Skin epidermis (tissue), 12 donors: ENCODE results near the gene DMXL1.
"Not testable (repeated sequence)": the region's sequence is repeated elsewhere in the genome, so short reads cannot be mapped to it uniquely, and the experiment has no call there.

ENCODE experiments used
- H3K27ac ChIP-seq, 21 experiments: fragments of 200-600 bp; sonication (generic) in 11 of 21; one replicate each; pipeline ENCODE4 v1.5.0; 2020; ENCODE audit warnings: mild to moderate bottlenecking in 3 of 21, inconsistent platforms in 2 of 21, moderate library complexity in 2 of 21
- H3K4me3 ChIP-seq, 7 experiments: fragments of 200-600 bp; sonication (generic) in 2 of 7; one replicate each; pipeline ENCODE4 v1.5.0; 2020; ENCODE audit warnings: inconsistent platforms in 2 of 7, mild to moderate bottlenecking in 2 of 7, moderate library complexity in 1 of 7

DMXL1 gene

DNA sequence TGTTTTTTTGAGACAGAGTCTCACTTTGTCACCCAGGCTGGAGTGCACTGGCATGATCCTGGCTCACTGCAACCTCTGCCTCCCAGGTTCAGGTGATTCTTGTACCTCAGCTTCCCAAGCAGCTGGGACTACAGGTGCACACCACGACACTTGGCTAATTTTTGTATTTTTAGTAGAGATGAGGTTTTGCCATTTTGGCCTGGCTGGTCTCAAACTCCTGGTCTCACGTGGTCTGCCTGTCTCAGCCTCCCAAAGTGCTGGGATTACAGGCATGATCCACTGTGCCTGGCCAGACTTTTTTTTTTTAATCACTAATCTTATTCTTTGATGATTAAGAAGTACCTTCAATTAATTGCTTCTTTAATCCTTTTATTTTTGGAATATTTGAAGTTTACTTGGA lies 114.6 kb downstream of the DMXL1 start:
- not testable (repeated sequence) for H3K27ac ChIP-seq, H3K4me3 ChIP-seq

DNA sequence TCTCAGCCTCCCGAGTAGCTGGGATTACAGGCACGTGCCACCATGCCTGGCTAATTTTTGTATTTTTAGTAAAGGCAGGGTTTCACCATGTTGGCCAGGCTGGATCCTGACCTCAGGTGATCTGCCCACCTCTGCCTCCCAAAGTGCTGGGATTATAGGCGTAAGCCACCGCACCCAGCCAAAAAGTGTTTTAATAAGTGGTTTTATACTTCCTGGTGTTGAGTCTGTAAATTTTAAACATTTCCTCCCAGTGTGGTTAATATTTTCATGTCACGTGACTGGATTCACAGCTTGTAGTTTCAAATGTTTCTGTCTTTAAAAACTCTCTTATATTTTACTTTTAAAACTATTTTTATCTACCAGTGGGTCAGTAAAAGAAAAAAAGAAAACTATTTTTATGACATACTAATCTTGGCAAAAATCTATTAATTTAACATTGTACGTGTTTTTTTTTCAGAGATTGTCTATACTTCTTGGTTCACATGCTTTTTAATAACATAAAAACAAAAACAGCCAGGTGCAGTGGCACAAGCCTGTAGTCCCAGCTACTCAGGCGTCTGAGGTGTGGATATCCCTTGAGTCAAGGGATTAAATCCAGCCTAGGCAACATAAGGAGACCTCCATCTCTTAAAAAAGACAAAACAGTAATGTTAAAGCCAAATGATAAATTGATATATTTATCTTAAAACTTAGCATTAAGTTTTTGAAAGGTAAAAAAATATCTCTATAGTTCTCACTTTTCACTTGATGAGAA lies 117.1 kb downstream of the DMXL1 start:
- Histone ChIP-seq H3K4me3 (no peak overlapping the region), H3K27ac (peak overlapping the region in 2 of 21 experiments; percentile 32 to 40)

DNA sequence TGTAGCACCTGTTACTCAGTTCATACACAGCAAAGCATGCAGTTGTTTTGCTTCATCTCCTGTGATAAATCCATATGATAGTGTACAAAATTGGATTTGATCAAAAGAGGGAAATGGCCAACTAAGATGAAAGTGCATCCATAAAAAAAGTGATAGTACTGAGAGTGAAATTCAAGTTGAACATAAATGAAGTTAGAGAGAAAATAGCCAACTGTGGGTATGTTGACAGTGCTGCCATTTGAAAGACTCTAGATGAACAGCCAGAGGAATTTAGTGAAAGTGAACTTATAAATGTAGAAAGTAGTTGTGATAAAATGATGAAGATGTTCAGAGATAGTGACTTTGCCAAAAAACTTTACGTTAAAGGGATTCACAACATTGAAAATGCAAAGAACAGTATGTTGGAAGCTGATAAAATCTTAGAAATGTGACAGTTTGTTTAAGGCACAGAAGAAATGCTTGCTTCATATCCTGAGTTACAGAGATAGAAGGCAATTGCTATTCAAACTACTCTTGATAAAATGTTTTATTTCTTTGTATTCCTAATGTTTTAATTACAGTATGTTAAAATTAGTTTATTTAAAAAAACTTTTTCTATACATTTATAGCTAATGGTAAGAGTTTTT lies 119.7 kb downstream of the DMXL1 start:
- Histone ChIP-seq H3K4me3 (no peak overlapping the region), H3K27ac (no peak overlapping the region)

DNA sequence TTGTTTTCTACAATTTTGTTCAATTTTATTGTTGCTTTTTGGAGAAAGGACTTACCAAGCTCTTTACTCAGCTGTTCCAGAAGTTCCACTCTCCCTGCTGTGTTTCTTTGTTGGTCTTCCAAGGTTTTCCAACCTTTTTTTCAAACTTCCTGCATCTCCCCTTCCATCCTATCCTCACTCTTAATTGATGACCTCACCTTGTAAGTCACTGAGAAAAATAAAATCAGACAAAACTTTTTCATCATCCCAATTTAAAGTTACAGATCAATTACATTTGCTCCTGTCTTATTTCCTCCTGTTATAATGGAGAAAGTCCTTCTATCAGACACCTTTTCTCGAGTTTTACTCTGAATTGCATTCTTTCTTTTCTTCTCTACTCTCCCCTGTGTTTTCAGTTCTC lies 121.1 kb downstream of the DMXL1 start:
- H3K4me3 ChIP-seq, result no peak overlapping the region
- H3K27ac ChIP-seq, result no peak overlapping the region

DNA sequence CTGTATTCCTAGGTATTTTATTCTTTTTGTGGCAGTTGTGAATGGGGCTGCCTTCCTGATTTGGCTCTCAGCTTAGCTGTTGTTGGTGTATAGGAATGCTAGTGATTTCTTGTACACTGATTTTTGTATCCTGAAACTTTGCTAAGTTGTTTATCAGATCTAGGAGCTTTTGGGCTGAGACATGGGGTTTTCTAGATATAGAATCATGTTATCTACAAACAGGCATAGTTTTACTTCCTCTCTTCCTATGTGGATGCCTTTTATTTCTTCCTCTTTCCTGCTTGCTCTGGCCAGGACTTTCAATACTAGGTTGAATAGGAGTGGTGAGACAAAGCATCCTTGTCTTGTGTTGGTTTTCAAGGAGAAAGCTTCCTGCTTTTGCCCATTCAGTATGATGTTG lies 129.9 kb downstream of the DMXL1 start:
- peak overlapping the region in 1 of 21 experiments; percentile 10 for H3K27ac ChIP-seq
- no peak overlapping the region for H3K4me3 ChIP-seq

DNA sequence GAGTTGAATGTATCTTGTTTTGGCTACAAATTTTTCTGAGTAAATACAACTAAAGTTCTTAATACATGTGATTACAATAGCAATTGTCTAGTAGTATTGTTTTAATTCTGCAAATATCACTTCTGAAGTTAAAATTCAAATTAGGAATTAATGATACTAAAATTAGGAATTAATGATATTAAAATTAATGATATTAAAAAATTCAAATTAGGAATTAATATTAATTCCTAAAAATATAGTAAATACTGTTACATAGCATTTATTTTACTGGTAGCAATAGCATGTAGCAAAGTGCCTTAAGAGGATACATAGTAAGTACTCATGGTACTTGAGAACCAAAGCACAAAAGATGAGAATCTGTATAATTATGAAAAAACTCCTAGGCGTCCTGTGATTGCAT lies 136.2 kb downstream of the DMXL1 start:
- no peak overlapping the region for H3K27ac ChIP-seq
- H3K4me3 ChIP-seq, result no peak overlapping the region

DNA sequence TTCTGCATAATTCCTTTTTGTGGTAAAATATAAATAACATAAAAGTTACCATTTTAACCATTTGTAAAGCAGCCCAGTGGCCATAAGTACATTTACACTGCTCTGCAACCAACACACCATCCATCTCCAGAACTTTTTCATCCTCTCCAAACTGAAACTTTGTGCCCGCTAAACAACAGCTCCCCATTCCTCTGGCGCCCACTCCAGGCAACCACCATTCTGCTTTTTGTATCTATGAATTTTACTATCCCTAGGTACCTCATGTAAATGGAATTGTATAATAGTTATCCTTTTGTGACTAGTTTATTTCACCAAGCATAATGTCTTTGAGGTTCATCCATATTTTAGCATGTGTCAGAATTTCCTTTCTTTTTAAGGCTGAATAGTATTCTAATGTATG lies 141.1 kb downstream of the DMXL1 start:
- Histone ChIP-seq H3K4me3 (no peak overlapping the region), H3K27ac (no peak overlapping the region)

DNA sequence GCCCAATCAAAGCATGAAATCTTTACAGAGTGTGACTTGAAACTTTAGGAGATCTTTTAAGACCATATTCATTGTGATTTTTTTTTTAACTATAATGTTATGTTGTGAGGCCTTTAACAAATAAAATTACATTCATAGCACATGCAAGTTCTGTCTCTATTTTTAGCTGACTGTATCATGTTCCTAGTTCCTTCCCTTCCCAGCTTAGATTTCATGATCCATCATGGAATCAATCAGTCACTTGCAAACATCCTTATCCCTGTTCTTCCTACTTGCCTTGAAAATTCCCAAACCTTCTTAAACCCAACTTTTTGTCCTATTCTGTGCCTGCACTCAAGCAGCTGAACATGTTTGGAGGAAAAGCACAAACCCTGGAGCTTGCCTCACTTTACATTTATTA lies 141.8 kb downstream of the DMXL1 start:
- no peak overlapping the region for H3K27ac ChIP-seq
- no peak overlapping the region for H3K4me3 ChIP-seq

DNA sequence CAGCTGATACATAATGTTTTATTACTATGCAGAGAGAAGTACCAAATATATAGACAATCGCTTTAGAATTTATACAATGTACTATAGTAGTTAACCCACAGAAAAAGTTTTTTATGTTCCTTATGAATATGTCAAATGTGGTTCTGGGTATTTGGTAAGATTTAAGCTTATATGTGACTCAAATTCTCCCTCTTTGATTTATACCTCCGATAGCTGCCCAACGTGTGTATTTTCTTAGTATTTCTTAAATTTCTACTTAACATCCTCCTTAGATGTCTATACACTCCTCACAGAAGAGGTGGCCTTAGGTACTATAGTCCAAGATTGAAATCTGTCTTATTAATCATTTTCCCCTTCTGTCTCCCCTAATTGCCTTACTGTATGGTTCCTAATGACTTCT lies 146.3 kb downstream of the DMXL1 start:
- H3K4me3 ChIP-seq, result no peak overlapping the region
- H3K27ac ChIP-seq, result no peak overlapping the region

DNA sequence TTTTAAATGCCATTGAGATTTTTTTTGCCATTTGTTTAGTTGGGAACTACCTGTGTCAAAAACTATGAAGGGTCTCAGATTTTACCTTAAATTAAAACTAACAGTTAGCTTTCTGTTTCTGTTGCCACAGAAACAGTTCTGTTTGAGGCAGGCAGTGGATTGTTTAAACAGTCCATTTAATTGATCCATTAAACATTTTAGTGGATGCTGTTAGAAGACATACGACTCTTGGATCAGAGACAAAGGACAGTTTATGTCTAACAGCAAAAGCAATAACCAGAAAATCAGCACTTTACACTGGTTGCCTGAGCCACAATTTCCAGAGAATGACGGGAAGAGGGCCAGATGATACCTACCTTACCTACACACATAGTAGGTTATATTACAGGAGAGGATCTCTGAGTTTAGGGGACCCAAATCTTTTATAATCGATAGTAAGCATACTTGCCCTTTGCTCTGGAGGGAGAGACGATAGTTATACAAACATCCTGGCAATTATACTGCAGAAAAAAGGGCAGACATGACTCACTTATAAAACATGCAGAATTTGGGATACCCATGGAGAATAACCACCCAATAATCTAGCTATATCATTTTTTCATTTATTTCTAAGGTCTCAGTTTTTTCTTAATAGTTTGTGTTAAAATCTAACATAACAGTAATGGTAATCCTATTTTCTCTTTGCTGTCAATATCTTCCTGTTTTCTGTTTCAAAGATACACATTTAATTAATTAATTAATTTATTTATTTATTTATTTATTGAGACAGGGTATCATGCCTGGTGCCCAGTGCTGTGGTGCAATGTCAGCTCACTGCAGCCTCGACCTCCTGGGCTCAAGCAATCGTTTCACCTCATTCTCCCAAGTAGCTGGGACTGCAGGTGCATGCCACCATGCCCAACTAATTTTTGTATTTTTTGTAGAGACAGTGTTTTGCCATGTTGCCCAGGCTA lies 148.2 kb downstream of the DMXL1 start:
- Histone ChIP-seq H3K27ac (no peak overlapping the region), H3K4me3 (no peak overlapping the region)

DNA sequence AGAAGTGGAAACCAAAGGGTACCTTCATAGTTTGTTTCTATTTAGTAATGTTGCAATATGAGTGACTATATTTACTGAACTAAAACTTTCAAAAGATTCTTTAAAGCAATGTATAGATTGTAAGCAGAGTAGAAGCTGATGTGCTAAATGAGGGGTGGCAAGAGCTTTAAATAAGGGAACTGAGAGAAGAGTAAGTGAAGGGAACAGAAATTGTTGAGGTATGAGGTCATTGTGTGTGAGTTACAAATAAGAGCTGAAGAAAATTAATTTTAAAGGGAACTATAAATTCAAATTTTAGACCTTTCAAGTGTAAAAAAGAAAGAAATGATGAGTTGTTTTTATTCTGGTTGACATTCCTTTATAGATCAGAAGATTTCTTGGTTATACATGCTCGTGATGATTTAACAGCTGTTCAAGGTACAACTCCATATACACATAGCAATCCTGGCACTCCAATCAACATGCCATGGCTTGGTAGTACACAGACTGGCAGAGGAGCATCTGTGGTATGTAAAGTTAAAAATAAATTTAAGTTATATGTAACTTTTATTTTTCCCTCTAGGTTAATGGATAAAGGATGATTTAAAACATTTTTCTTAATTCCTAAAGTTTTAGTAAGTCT lies 149.8 kb downstream of the DMXL1 start:
- Histone ChIP-seq H3K4me3 (no peak overlapping the region), H3K27ac (no peak overlapping the region)

DNA sequence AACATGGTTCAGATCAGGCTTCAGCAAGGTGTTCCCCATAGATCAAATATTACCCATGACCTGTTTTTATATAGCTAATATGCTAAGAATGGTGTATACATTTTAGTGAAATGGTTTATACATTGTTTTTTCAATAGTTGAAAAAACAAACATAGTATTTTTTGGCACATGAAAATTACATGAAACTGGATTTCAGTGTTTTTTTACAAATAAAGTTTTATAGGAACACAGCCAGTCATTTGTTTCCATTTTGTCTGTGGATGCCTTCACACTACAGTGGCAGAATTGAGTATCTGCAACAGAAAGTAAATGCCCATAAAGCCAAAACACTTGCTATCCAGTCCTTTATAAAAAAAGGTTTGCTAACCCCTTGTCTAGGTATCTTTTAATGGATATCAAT lies 150.4 kb downstream of the DMXL1 start:
- no peak overlapping the region for H3K27ac ChIP-seq
- H3K4me3 ChIP-seq, result no peak overlapping the region

DNA sequence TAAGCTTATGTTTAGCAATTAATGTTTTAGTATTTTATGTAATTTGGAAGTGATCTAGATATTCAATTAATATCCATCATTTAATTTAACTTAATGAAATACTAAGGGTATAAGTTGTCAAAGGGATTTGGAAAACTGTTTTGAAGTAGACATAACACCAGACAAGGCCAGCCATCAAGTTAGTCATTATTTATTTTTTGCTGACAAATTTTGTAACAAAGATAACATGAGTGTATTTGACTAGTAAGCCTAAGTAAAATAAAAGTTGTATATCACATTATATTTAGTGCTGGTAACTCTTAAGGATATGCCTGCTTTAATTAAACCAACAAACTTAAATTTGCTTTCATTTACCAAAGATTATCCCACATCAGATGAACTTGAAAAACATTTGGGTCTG lies 159.1 kb downstream of the DMXL1 start:
- Histone ChIP-seq H3K4me3 (no peak overlapping the region), H3K27ac (no peak overlapping the region)

DNA sequence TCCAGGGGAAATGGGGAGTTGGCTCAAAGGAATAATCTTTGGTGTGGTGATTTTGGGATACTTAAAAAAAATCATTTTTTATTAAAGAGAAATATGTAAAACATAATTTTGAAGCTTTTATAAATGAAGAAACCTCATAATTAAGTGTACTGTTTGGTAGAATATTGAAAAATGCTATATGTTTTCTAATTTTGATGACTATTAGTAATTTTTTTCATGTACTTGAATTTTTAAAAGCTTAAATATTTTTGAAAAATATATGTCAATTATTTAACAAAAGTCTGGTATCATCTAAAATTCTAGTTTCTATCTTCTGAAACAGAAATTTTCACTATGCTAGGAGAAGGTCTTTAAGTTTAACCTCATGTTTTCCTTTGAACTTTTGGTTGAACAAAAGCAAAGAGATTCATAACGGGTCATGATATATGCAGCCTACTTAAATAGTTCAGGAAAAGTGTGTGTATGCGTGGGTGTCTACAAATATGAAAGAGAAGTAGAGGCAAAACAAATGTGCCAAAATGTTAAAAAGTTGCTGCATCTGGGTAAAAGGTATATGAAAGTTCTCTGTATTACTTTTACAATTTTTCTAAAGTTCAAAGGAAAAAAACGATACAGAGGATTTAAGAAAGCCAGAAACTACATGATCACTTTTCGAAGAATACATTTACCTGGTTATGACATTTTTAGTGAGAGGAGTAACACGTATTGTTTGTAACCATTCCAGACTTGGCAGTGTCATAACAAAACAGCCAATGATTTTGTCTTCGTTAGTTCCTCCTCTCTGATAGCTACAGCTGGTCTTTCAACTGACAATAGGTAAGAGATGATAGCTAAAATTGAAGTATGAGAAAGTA lies 167.6 kb downstream of the DMXL1 start:
- H3K4me3 ChIP-seq, result no peak overlapping the region
- H3K27ac ChIP-seq, result no peak overlapping the region

DNA sequence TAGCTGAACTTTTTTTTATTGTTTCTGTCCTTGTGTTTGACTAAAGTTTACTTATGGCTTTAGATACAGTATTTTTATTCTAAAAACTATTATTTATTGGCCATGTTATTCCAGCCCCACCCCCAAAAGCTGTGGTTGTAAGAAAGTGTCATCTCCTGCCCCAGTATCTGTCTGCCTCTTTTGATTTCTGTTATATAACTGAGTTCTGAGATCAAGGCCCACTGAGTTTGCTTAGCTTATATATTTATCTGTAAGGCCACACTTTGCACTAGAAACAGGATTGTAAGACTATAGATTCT lies 168.2 kb downstream of the DMXL1 start:
- no peak overlapping the region for H3K27ac ChIP-seq
- H3K4me3 ChIP-seq, result no peak overlapping the region

DNA sequence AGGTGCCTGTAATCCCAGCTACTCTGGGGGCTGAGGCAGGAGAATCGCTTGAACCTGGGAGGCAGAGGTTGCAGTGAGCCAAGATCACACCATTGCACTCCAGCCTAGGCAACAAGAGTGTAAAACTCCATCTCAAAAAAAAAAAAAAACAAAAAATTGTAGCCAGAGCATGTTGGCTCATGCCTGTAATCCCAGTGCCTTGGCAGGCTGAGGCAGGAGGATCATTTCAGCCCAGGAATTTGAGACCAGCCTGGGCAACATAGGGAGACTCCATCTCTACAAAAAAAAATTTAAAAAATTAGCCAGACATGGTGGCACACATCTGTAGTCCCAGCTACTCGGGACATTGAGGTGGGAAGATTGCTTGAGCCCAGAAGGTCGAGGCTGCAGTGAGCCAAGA lies 168.9 kb downstream of the DMXL1 start:
- H3K4me3 ChIP-seq, H3K27ac ChIP-seq: not testable (repeated sequence)

DNA sequence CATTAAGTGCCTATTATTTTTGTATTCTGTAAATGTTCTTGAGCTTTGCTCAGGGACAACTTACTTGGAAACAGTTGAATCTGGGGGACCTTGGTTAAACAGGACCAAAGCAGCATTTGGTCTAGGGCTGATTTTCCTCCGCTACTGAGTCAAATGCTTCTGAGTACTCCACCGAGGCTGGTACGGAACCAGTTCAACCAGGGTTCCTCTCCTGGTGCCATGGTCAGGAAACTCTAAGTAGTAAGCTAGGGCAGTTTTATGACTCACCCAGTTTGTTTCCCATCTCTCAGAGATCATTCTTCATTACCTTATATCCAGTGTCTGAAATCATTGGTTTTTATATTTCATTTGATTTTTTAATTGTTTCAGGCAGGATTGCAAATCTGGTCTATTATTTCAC lies 173.0 kb downstream of the DMXL1 start:
- no peak overlapping the region for H3K27ac ChIP-seq
- no peak overlapping the region for H3K4me3 ChIP-seq

DNA sequence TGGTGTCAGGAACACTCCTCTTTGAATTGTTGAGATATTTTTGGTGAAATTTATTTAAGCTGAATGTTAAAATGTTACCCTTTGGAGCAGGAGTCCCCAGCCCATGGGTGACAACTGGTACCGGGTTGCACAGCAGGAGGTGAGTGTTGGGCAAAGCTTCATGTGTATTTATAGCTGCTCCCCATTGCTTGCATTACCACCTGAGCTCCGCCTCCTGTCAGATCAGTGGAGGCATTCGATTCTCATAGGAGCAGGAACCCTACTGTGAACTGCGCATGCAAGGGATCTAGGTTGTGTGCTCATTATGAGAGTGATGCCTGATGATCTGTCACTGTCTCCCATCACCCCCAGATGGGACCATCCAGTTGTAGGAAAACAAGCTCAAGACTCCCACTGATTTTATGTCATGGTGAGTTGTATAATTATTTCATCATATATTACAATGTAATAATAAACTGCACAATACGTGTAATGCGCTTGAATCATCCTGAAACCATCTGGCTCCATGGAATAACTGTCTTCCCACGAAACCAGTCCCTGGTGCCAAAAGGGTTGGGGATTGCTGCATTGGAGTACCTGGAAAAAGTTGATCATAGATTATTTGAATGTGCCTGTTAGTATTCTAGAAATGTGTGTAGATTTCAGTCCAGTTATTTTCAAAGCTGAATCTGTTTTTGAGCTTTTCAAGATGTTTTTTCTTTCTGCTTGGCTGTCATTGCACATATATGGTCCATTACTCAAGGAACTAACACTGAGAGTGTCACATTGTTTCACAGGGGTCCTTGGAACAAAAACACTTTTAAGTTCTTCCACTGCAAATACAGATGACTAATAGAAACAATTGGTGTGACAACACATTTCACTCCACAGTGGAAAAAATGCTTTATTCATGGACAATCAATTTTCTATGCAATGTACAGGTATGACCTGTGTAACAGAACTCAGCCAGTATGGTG lies 180.3 kb downstream of the DMXL1 start:
- H3K27ac ChIP-seq, result no peak overlapping the region
- H3K4me3 ChIP-seq, result no peak overlapping the region
